ENCODE results near the gene CALHM3. TPM values are rescaled to one million over a fixed set of nuclear protein-coding genes. Genes with fewer than 3 reads are reported as not detected.
A peak's percentile ranks its signal among the peaks of the same experiment; 100 is the strongest.

Gene CALHM3
- total RNA-seq, 2 experiments from 2014 or later: not detected

- Histone ChIP-seq H3K9me2 (ENCODE audit: insufficient read depth, low read length) (no peaks in the 10 kb centered on the region), H3K4me2 (ENCODE audit: low read length) (no peak overlapping the region), H2AFZ (ENCODE audit: low read length) (no peak overlapping the region), H3K79me2 (ENCODE audit: insufficient read depth, low read depth, low read length) (no peaks in the 10 kb centered on the region), H4K20me1 (ENCODE audit: insufficient read depth, low read length) (no peaks in the 10 kb centered on the region), H3K36me3 (ENCODE audit: insufficient read depth, low read length) (no peaks in the 10 kb centered on the region), H3K4me3 (ENCODE audit: low read depth, low read length, poor library complexity, severe bottlenecking) (no peak overlapping the region), H3K27ac (ENCODE audit: low read depth, low read length, poor library complexity, severe bottlenecking) (no peak overlapping the region), H3K4me1 (ENCODE audit: insufficient read depth, low read length, poor library complexity, severe bottlenecking) (peaks cover 10% of the 10 kb centered on the region), H3K9me3 (ENCODE audit: low read length) (no peaks in the 10 kb centered on the region)
- intact Hi-C loops (cut with micrococcal nuclease; ENCODE audit: unreplicated experiment): loop anchor here (5.0 kb wide), 1 partner anchor 565 kb away; the partner anchor contains the start of gene CNNM2
- POLR2A ChIA-PET: interaction anchor here (0.9 to 1.2 kb wide), 2 partner anchors 23 to 68 kb away, joined by 3 to 4 read pairs; no protein-coding TSS in a partner anchor
- no TSS peak for BruUV-seq (replicated peaks)
- DNase-seq (ENCODE audit: low spot score): peak; percentile 86
- CTCF ChIA-PET (ENCODE audit: unreplicated experiment): no interaction called here
- peak; percentile 94 for TF ChIP-seq CTCF (conservative IDR thresholded peaks at IDR 0.05; ENCODE audit: low read length)
- no peak for TF ChIP-seq EZH2phosphoT487 (IDR thresholded peaks at IDR 0.05; ENCODE audit: borderline replicate concordance, low read depth, low read length)
Observed at GRCh38 chr10:103481974-103482531, 3.0 kb upstream of the CALHM3 start.

GRCh38 chr10:103480521-103480920 lies 1.5 kb upstream of the CALHM3 start:
- intact Hi-C loops (cut with micrococcal nuclease; ENCODE audit: unreplicated experiment): loop anchor here (5.0 kb wide), 1 partner anchor 563 kb away; the partner anchor contains the start of gene CNNM2
- Histone ChIP-seq H3K9me3 (ENCODE audit: low read length) (no peaks in the 10 kb centered on the region), H3K4me2 (ENCODE audit: low read length) (no peak overlapping the region), H3K79me2 (ENCODE audit: insufficient read depth, low read depth, low read length) (no peaks in the 10 kb centered on the region), H3K36me3 (ENCODE audit: insufficient read depth, low read length) (no peaks in the 10 kb centered on the region), H3K9me2 (ENCODE audit: insufficient read depth, low read length) (no peaks in the 10 kb centered on the region), H3K27ac (ENCODE audit: low read depth, low read length, poor library complexity, severe bottlenecking) (no peak overlapping the region), H3K4me3 (ENCODE audit: low read depth, low read length, poor library complexity, severe bottlenecking) (no peak overlapping the region), H3K4me1 (ENCODE audit: insufficient read depth, low read length, poor library complexity, severe bottlenecking) (peaks cover 26% of the 10 kb centered on the region), H2AFZ (ENCODE audit: low read length) (no peak overlapping the region), H4K20me1 (ENCODE audit: insufficient read depth, low read length) (no peaks in the 10 kb centered on the region)
- DNase-seq (ENCODE audit: low spot score): no peak
- ChIA-PET POLR2A (interaction anchor here (0.9 kb wide), 1 partner anchor 65 kb away, joined by 3 read pairs; no protein-coding TSS in a partner anchor), CTCF (ENCODE audit: unreplicated experiment) (no interaction called here)
- no TSS peak for BruUV-seq (replicated peaks)
- TF ChIP-seq EZH2phosphoT487 (IDR thresholded peaks at IDR 0.05; ENCODE audit: borderline replicate concordance, low read depth, low read length) (no peak), CTCF (conservative IDR thresholded peaks at IDR 0.05; ENCODE audit: low read length) (no peak)

- CTCF ChIA-PET (ENCODE audit: unreplicated experiment): no interaction called here
- H3K27ac ChIP-seq (ENCODE audit: low read depth, low read length, poor library complexity, severe bottlenecking): no peak overlapping the region
- H3K4me2 ChIP-seq (ENCODE audit: low read length): no peak overlapping the region
- no peak overlapping the region for H3K4me3 ChIP-seq (ENCODE audit: low read depth, low read length, poor library complexity, severe bottlenecking)
- no peak for DNase-seq (ENCODE audit: low spot score)
- BruUV-seq (replicated peaks): no TSS peak
- H4K20me1 ChIP-seq (ENCODE audit: insufficient read depth, low read length): no peaks in the 10 kb centered on the region
- peaks cover 30% of the 10 kb centered on the region for H3K4me1 ChIP-seq (ENCODE audit: insufficient read depth, low read length, poor library complexity, severe bottlenecking)
- intact Hi-C loops (cut with micrococcal nuclease; ENCODE audit: unreplicated experiment): no loop called here
- H3K36me3 ChIP-seq (ENCODE audit: insufficient read depth, low read length): no peaks in the 10 kb centered on the region
- no peaks in the 10 kb centered on the region for H3K79me2 ChIP-seq (ENCODE audit: insufficient read depth, low read depth, low read length)
- no peak for TF ChIP-seq CTCF (conservative IDR thresholded peaks at IDR 0.05; ENCODE audit: low read length)
- no peak for TF ChIP-seq EZH2phosphoT487 (IDR thresholded peaks at IDR 0.05; ENCODE audit: borderline replicate concordance, low read depth, low read length)
- H3K9me2 ChIP-seq (ENCODE audit: insufficient read depth, low read length): no peaks in the 10 kb centered on the region
- POLR2A ChIA-PET: no interaction called here
- no peak overlapping the region for H2AFZ ChIP-seq (ENCODE audit: low read length)
- H3K9me3 ChIP-seq (ENCODE audit: low read length): no peaks in the 10 kb centered on the region
Observed at GRCh38 chr10:103478671-103479070, 369 bp downstream of the CALHM3 start.
